HUES64 (cell line): ENCODE measurements around the gene GABRA6.

Experiments used
- H3K27ac ChIP-seq: 2 replicates; pipeline ENCODE4 v1.7.0; 2013; ENCODE audit warnings: low read depth, low read length, inconsistent platforms
- H3K27me3 ChIP-seq: 2 replicates; pipeline ENCODE4 v1.6.1; 2013; ENCODE audit warnings: mild to moderate bottlenecking, low read length; ENCODE audit not compliant: insufficient read depth
- H3K36me3 ChIP-seq: 2 replicates; pipeline ENCODE4 v1.6.1; 2013; ENCODE audit warnings: mild to moderate bottlenecking, low read length; ENCODE audit not compliant: insufficient read depth
- H3K4me1 ChIP-seq: 2 replicates; pipeline ENCODE4 v1.6.1; 2013; ENCODE audit warnings: mild to moderate bottlenecking, low read length, moderate library complexity; ENCODE audit not compliant: insufficient read depth
- H3K4me3 ChIP-seq: 2 replicates; pipeline ENCODE4 v1.5.1; 2013; ENCODE audit warnings: mild to moderate bottlenecking, low read length, moderate library complexity
- H3K9ac ChIP-seq: 2 replicates; pipeline ENCODE4 v1.6.1; 2013; ENCODE audit warnings: mild to moderate bottlenecking, low read depth, low read length
- H3K9me3 ChIP-seq: 2 replicates; pipeline ENCODE4 v1.6.1; 2013; ENCODE audit warnings: low read depth, low read length; ENCODE audit not compliant: insufficient read depth
- WGBS: fragments of 150-250, 120-280 bp; methylation state at CpG from one replicate; pipeline ENCODE4 v1.1.7; 2013; ENCODE audit warnings: missing lambda C conversion rate; 5-methylcytosine and 5-hydroxymethylcytosine counted together

The GABRA6 gene

GRCh38 chr5:161697001-161697400 is 11.5 kb downstream of the GABRA6 start:
- Histone ChIP-seq H3K36me3 (no peaks in the 10 kb centered on the region), H3K9me3 (no peaks in the 10 kb centered on the region), H3K27me3 (no peaks in the 10 kb centered on the region), H3K9ac (no peak overlapping the region), H3K27ac (no peak overlapping the region), H3K4me1 (no peaks in the 10 kb centered on the region), H3K4me3 (no peak overlapping the region)
- WGBS: 75% methylated on average over 4 of the region's 4 CpGs

- H3K4me3 ChIP-seq: no peak overlapping the region
- no peak overlapping the region for H3K27ac ChIP-seq
- 0 out of 2 replicates have a peak overlapping the region, but pooled peaks have one; percentile 12 for H3K9ac ChIP-seq
- no peaks in the 10 kb centered on the region for H3K4me1 ChIP-seq
- H3K36me3 ChIP-seq: no peaks in the 10 kb centered on the region
- 82% methylated on average over 4 of the region's 4 CpGs for WGBS
- H3K9me3 ChIP-seq: no peaks in the 10 kb centered on the region
- H3K27me3 ChIP-seq: no peaks in the 10 kb centered on the region
Observed at GRCh38 chr5:161700065-161700464, 14.5 kb downstream of the GABRA6 start.

GRCh38 chr5:161703528-161703927 is 18.0 kb downstream of the GABRA6 start:
- no peaks in the 10 kb centered on the region for H3K4me1 ChIP-seq
- no peak overlapping the region for H3K27ac ChIP-seq
- no peak overlapping the region for H3K9ac ChIP-seq
- no peak overlapping the region for H3K4me3 ChIP-seq
- H3K36me3 ChIP-seq: no peaks in the 10 kb centered on the region
- no peaks in the 10 kb centered on the region for H3K27me3 ChIP-seq
- WGBS: no CpG with 5 or more reads among the region's 2 CpGs
- no peaks in the 10 kb centered on the region for H3K9me3 ChIP-seq

- Histone ChIP-seq H3K9me3 (no peaks in the 10 kb centered on the region), H3K4me1 (no peaks in the 10 kb centered on the region), H3K9ac (no peak overlapping the region), H3K4me3 (no peak overlapping the region), H3K27ac (no peak overlapping the region), H3K27me3 (no peaks in the 10 kb centered on the region), H3K36me3 (no peaks in the 10 kb centered on the region)
- WGBS: no CpG with 5 or more reads among the region's 1 CpG
Observed at GRCh38 chr5:161707382-161707781, 21.9 kb downstream of the GABRA6 start.

GRCh38 chr5:161709239-161709638 is 23.7 kb downstream of the GABRA6 start:
- no peak overlapping the region for H3K9ac ChIP-seq
- no peaks in the 10 kb centered on the region for H3K27me3 ChIP-seq
- no peaks in the 10 kb centered on the region for H3K36me3 ChIP-seq
- H3K27ac ChIP-seq: no peak overlapping the region
- H3K4me1 ChIP-seq: no peaks in the 10 kb centered on the region
- 100% methylated on average over 1 of the region's 5 CpGs for WGBS
- H3K9me3 ChIP-seq: no peaks in the 10 kb centered on the region
- no peak overlapping the region for H3K4me3 ChIP-seq

- no peak overlapping the region for H3K27ac ChIP-seq
- 92% methylated on average over 2 of the region's 2 CpGs for WGBS
Observed at GRCh38 chr5:161713042-161713441, 27.5 kb downstream of the GABRA6 start.

GRCh38 chr5:161719157-161719556 is 33.6 kb downstream of the GABRA6 start:
- WGBS: no CpG with 5 or more reads among the region's 1 CpG
- Histone ChIP-seq H3K4me3 (no peak overlapping the region), H3K27ac (no peak overlapping the region), H3K27me3 (no peaks in the 10 kb centered on the region), H3K9me3 (no peaks in the 10 kb centered on the region), H3K36me3 (no peaks in the 10 kb centered on the region), H3K4me1 (no peaks in the 10 kb centered on the region), H3K9ac (no peak overlapping the region)

More at GRCh38 chr5:161713042-161713441, 27.5 kb downstream of the GABRA6 start:
- H3K9ac ChIP-seq: no peak overlapping the region
- no peaks in the 10 kb centered on the region for H3K9me3 ChIP-seq
- H3K27me3 ChIP-seq: no peaks in the 10 kb centered on the region
- no peaks in the 10 kb centered on the region for H3K4me1 ChIP-seq
- H3K4me3 ChIP-seq: no peak overlapping the region
- no peaks in the 10 kb centered on the region for H3K36me3 ChIP-seq

- no peak overlapping the region for H3K4me3 ChIP-seq
- no peaks in the 10 kb centered on the region for H3K4me1 ChIP-seq
- H3K9ac ChIP-seq: no peak overlapping the region
- H3K27ac ChIP-seq: no peak overlapping the region
- no peaks in the 10 kb centered on the region for H3K9me3 ChIP-seq
- H3K27me3 ChIP-seq: no peaks in the 10 kb centered on the region
- no peaks in the 10 kb centered on the region for H3K36me3 ChIP-seq
Observed at GRCh38 chr5:161720460-161720859, 34.9 kb downstream of the GABRA6 start.

GRCh38 chr5:161734741-161735140 is 49.2 kb downstream of the GABRA6 start:
- no peak overlapping the region for H3K4me3 ChIP-seq
- H3K27me3 ChIP-seq: no peaks in the 10 kb centered on the region
- no peaks in the 10 kb centered on the region for H3K36me3 ChIP-seq
- no CpG with 5 or more reads among the region's 1 CpG for WGBS
- no peak overlapping the region for H3K27ac ChIP-seq
- H3K9me3 ChIP-seq: no peaks in the 10 kb centered on the region
- H3K9ac ChIP-seq: no peak overlapping the region
- H3K4me1 ChIP-seq: no peaks in the 10 kb centered on the region

GRCh38 chr5:161740433-161740832 is 54.9 kb downstream of the GABRA6 start:
- no CpG with 5 or more reads among the region's 1 CpG for WGBS
- no peak overlapping the region for H3K4me3 ChIP-seq
- no peaks in the 10 kb centered on the region for H3K9me3 ChIP-seq
- no peaks in the 10 kb centered on the region for H3K36me3 ChIP-seq
- H3K27me3 ChIP-seq: no peaks in the 10 kb centered on the region
- no peak overlapping the region for H3K27ac ChIP-seq
- H3K4me1 ChIP-seq: no peaks in the 10 kb centered on the region
- H3K9ac ChIP-seq: no peak overlapping the region

- WGBS: 90% methylated on average over 2 of the region's 2 CpGs
- Histone ChIP-seq H3K27ac (no peak overlapping the region), H3K9me3 (no peaks in the 10 kb centered on the region), H3K4me1 (no peaks in the 10 kb centered on the region), H3K36me3 (no peaks in the 10 kb centered on the region), H3K27me3 (no peaks in the 10 kb centered on the region), H3K9ac (no peak overlapping the region), H3K4me3 (no peak overlapping the region)
Observed at GRCh38 chr5:161744276-161744675, 58.8 kb downstream of the GABRA6 start.

- no peak overlapping the region for H3K9ac ChIP-seq
- 40% methylated on average over 2 of the region's 3 CpGs for WGBS
- H3K9me3 ChIP-seq: no peaks in the 10 kb centered on the region
- no peaks in the 10 kb centered on the region for H3K27me3 ChIP-seq
- H3K4me3 ChIP-seq: no peak overlapping the region
- H3K36me3 ChIP-seq: no peaks in the 10 kb centered on the region
- H3K4me1 ChIP-seq: no peaks in the 10 kb centered on the region
- no peak overlapping the region for H3K27ac ChIP-seq
Observed at GRCh38 chr5:161745392-161745791, 59.9 kb downstream of the GABRA6 start.
